ENCODE results near the gene WDPCP. TPM values are rescaled to one million over a fixed set of nuclear protein-coding genes. Genes with fewer than 3 reads are reported as not detected.

Gene WDPCP, protein sequence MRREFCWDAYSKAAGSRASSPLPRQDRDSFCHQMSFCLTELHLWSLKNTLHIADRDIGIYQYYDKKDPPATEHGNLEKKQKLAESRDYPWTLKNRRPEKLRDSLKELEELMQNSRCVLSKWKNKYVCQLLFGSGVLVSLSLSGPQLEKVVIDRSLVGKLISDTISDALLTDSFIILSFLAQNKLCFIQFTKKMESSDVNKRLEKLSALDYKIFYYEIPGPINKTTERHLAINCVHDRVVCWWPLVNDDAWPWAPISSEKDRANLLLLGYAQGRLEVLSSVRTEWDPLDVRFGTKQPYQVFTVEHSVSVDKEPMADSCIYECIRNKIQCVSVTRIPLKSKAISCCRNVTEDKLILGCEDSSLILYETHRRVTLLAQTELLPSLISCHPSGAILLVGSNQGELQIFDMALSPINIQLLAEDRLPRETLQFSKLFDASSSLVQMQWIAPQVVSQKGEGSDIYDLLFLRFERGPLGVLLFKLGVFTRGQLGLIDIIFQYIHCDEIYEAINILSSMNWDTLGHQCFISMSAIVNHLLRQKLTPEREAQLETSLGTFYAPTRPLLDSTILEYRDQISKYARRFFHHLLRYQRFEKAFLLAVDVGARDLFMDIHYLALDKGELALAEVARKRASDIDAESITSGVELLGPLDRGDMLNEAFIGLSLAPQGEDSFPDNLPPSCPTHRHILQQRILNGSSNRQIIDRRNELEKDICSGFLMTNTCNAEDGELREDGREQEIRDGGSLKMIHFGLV
- total RNA-seq (10 to 100 TPM in 3 of 5 donors, 1 to 10 TPM in 2; 8.5 to 19.0 (median 11.5) TPM), total RNA-seq (5.4 to 16.7 (median 12.3) reads per million in 29 experiments)
- total RNA-seq (2013), result 13.8 TPM

DNA sequence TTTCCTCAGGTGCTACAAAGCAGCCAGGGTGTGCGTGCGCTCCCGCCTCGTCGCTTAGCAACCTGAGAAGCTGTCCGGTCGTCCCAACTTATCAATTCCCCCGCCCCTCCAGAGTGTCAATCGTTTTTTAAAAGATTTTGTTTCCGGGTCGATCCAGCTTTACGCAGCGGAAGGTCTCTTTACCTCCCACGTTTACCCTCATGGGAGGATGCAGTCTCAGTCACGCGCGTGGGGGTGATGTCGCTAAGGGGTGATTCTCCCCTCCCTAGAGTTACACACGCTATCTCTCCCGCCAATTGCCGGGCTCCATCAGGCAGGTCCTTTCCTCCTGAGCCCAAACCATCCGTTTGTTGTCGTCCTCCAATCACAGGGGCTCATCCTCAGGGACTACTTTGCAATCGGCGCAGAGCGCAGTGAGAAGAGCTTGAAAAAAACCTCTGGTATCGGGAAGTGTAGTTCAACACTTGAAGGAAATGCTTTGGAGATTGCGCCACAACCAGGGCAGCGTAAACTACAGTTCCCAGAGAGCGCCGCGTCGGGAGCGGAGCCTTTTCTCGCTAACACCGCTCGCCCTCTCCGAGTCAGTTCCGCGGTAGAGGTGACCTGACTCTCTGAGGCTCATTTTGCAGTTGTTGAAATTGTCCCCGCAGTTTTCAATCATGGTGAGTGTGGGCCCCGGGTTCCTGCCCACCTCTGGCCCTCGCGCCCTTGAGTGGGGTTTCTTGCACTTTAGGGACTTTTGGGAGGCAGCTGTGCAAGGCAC lies at the start of gene WDPCP, which contains the start of gene MDH1:
TSS of gene WDPCP (minus strand) at position 93 of the 763 bp plus-strand sequence. CDS start 206 bp downstream, outside the sequence.
TSS of gene MDH1 (plus strand) at position 579 of the 763 bp plus-strand sequence. CDS start at position 660, 81 bp downstream.
- Mint-ChIP-seq H3K36me3 (no peaks in the 10 kb centered on the region), H3K9me3 (no peaks in the 10 kb centered on the region), H3K27ac (peak within 1 kb of the TSS; percentile 92 to 96), H3K4me1 (peaks cover 39 to 56% (median 48%) of the 10 kb centered on the region in 3 donors), H3K27me3 (no peaks in the 10 kb centered on the region), H3K4me3 (peak within 1 kb of the TSS; percentile 91 to 98 (median 94))
- 0% methylated on average over 30 of the region's 44 CpGs for WGBS (ENCODE audit: insufficient coverage)
- Histone ChIP-seq H3K27me3 (replicated peaks in 1 of 2; ENCODE audit: control insufficient read depth in 2 of 2, extremely low read depth in 1 of 2, insufficient read depth in 2 of 2, low read length in 1 of 2) (no peaks in the 10 kb centered on the region), H3K9me3 (no peaks in the 10 kb centered on the region), H3K36me3 (ENCODE audit: control insufficient read depth in 2 of 2, extremely low read depth in 1 of 2, insufficient read depth in 1 of 2, low read length in 1 of 2) (peaks cover 0 to 3% of the 10 kb centered on the region in 2 donors), H3K27ac (ENCODE audit: low read length) (peak within 1 kb of the TSS; percentile 86), H3K4me1 (ENCODE audit: control insufficient read depth in 1 of 2, extremely low read depth in 1 of 2, insufficient read depth in 2 of 2, low read length in 2 of 2) (peaks cover 11 to 13% of the 10 kb centered on the region in 2 experiments), H3K4me3 (ENCODE audit: control insufficient read depth in 1 of 2, extremely low read depth in 1 of 2, low read length in 1 of 2) (peak within 1 kb of the TSS; percentile 93 to 99)
- peak; percentile 85 to 89 (median 86) for ATAC-seq (replicated peaks in 1 of 4)
- POLR2A ChIA-PET, result interaction anchor here (0.5 to 1.5 kb wide), 6 partner anchors 9 to 1541 kb away, joined by 3 to 9 read pairs (median 4); partner anchors contain the start of gene RAB1A (in 1 of the 2)
- DNase-seq, result peak; percentile 83 to 98 (median 94)
- CTCF ChIA-PET, result interaction anchor here in 1 of 2 donors (0.6 to 1.3 kb wide), 5 partner anchors 252 to 1793 kb away, joined by 3 to 8 read pairs (median 3); partner anchors contain the start of gene UGP2

DNA sequence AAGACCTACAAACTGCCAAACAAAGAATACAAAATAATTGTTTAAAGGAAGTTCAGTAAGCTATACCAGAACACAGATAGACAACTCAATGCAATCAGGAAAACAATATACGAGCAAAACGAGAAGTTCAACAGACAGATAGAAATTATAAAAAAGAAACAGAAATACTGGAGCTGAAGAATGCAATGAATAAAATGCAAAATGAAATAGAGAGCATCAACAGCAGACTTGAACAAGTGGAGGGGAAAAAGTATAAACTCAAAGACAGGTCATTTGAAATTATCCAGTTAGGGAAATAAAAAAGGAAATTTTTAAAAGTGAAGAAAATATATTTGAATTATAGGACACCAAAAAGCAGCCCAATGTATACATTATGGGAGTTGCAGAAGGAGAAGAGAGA lies 44.1 kb upstream of the WDPCP start:
- ChIA-PET CTCF (no interaction called here), POLR2A (no interaction called here)
- Histone ChIP-seq H3K4me3 (ENCODE audit: control insufficient read depth in 1 of 2, extremely low read depth in 1 of 2, low read length in 1 of 2) (no peak overlapping the region), H3K9me3 (no peaks in the 10 kb centered on the region), H3K36me3 (ENCODE audit: control insufficient read depth in 2 of 2, extremely low read depth in 1 of 2, insufficient read depth in 1 of 2, low read length in 1 of 2) (no peaks in the 10 kb centered on the region), H3K27me3 (replicated peaks in 1 of 2; ENCODE audit: control insufficient read depth in 2 of 2, extremely low read depth in 1 of 2, insufficient read depth in 2 of 2, low read length in 1 of 2) (peaks cover 0 to 6% of the 10 kb centered on the region in 2 experiments), H3K4me1 (ENCODE audit: control insufficient read depth in 1 of 2, extremely low read depth in 1 of 2, insufficient read depth in 2 of 2, low read length in 2 of 2) (no peaks in the 10 kb centered on the region), H3K27ac (ENCODE audit: low read length) (no peak overlapping the region)
- ATAC-seq (replicated peaks in 1 of 4) (no peak), DNase-seq (no peak)
- Mint-ChIP-seq H3K27ac (no peak overlapping the region), H3K9me3 (peaks cover 14 to 48% (median 32%) of the 10 kb centered on the region in 3 donors), H3K27me3 (peaks cover 0 to 9% of the 10 kb centered on the region in 2 donors), H3K4me1 (no peaks in the 10 kb centered on the region), H3K4me3 (no peak overlapping the region), H3K36me3 (no peaks in the 10 kb centered on the region)
- WGBS (ENCODE audit: insufficient coverage), result no CpG with 5 or more reads among the region's 2 CpGs

DNA sequence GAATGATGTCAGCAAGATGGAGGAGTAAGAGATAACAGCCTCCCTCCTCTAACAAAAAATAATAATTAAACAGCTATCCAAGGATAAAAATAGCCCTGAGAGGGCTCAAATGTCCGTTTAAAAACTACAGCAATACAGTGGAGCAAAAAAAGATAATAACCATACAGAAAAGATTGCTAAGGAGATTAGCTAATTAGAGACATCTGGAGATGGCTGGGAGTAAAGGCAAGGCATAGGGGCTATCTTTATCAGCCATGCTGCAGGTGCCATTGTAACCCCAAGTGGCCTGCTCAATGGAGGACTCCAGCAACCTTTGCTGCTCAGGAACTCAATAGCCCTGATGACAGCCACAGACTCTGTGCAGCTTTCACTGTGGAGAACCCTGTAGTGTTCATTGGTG lies 43.2 kb upstream of the WDPCP start:
- ChIA-PET POLR2A (no interaction called here), CTCF (no interaction called here)
- no peaks in the 10 kb centered on the region for H3K36me3 Mint-ChIP-seq
- H3K27me3 ChIP-seq (replicated peaks in 1 of 2; ENCODE audit: control insufficient read depth in 2 of 2, extremely low read depth in 1 of 2, insufficient read depth in 2 of 2, low read length in 1 of 2), result peaks cover 0 to 8% of the 10 kb centered on the region in 2 experiments
- DNase-seq (no peak), ATAC-seq (replicated peaks in 1 of 4) (no peak)
- H3K9me3 Mint-ChIP-seq, result peaks cover 14 to 48% (median 32%) of the 10 kb centered on the region in 3 donors
- no peak overlapping the region for H3K27ac ChIP-seq (ENCODE audit: low read length)
- H3K36me3 ChIP-seq (ENCODE audit: control insufficient read depth in 2 of 2, extremely low read depth in 1 of 2, insufficient read depth in 1 of 2, low read length in 1 of 2), result no peaks in the 10 kb centered on the region
- H3K27me3 Mint-ChIP-seq, result peaks cover 0 to 13% of the 10 kb centered on the region in 2 donors
- no peak overlapping the region for H3K27ac Mint-ChIP-seq
- H3K9me3 ChIP-seq, result no peaks in the 10 kb centered on the region
- no peak overlapping the region for H3K4me3 ChIP-seq (ENCODE audit: control insufficient read depth in 1 of 2, extremely low read depth in 1 of 2, low read length in 1 of 2)
- H3K4me1 ChIP-seq (ENCODE audit: control insufficient read depth in 1 of 2, extremely low read depth in 1 of 2, insufficient read depth in 2 of 2, low read length in 2 of 2), result no peaks in the 10 kb centered on the region
- no peak overlapping the region for H3K4me3 Mint-ChIP-seq
- no CpG with 5 or more reads among the region's 1 CpG for WGBS (ENCODE audit: insufficient coverage)
- H3K4me1 Mint-ChIP-seq, result no peaks in the 10 kb centered on the region

DNA sequence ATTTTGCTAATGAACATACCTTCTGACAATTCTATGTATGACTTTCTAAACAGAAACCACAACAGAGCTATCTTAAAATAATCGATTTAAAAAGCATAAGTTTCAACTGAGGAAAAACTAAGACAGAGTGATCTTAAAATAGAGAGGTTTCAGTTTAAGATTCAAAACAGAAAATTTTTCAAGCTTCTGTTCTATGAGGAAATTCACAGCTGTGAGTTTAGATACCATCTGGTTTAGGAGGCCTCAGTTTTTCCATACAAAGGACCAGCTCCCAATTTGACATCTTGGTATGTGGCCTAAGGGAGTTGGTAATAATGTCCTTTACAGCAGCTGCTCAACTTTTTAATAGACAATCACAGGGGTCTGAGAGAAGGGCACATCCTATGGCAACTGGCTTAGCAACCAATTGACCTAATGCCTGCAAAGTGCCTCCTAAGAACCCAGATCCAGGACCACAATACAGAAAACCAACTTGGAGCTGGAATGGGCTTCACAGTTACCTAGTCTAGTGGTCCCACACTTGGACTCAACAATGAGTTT lies 40.2 kb upstream of the WDPCP start:
- POLR2A ChIA-PET, result no interaction called here
- H3K27me3 ChIP-seq (replicated peaks in 1 of 2; ENCODE audit: control insufficient read depth in 2 of 2, extremely low read depth in 1 of 2, insufficient read depth in 2 of 2, low read length in 1 of 2), result peaks cover 0 to 8% of the 10 kb centered on the region in 2 experiments
- Mint-ChIP-seq H3K4me1 (peaks cover 0 to 2% (median 0%) of the 10 kb centered on the region in 3 donors), H3K4me3 (no peak overlapping the region), H3K27ac (no peak overlapping the region), H3K27me3 (peaks cover 4 to 22% of the 10 kb centered on the region in 2 donors), H3K9me3 (peaks cover 12 to 26% (median 19%) of the 10 kb centered on the region in 3 donors), H3K36me3 (no peaks in the 10 kb centered on the region)
- DNase-seq (no peak), ATAC-seq (replicated peaks in 1 of 4) (no peak)
- no peaks in the 10 kb centered on the region for H3K4me1 ChIP-seq (ENCODE audit: control insufficient read depth in 1 of 2, extremely low read depth in 1 of 2, insufficient read depth in 2 of 2, low read length in 2 of 2)
- H3K9me3 ChIP-seq, result no peaks in the 10 kb centered on the region
- no CpG with 5 or more reads among the region's 1 CpG for WGBS (ENCODE audit: insufficient coverage)
- CTCF ChIA-PET, result interaction anchor here in 1 of 2 donors (0.7 kb wide), 1 partner anchor 65 kb away, joined by 3 read pairs; no protein-coding TSS in a partner anchor
- H3K27ac ChIP-seq (ENCODE audit: low read length), result no peak overlapping the region
- no peak overlapping the region for H3K4me3 ChIP-seq (ENCODE audit: control insufficient read depth in 1 of 2, extremely low read depth in 1 of 2, low read length in 1 of 2)
- H3K36me3 ChIP-seq (ENCODE audit: control insufficient read depth in 2 of 2, extremely low read depth in 1 of 2, insufficient read depth in 1 of 2, low read length in 1 of 2), result no peaks in the 10 kb centered on the region

GRCh38 chr2:63627866-63628265 lies 39.6 kb upstream of the WDPCP start:
- no peaks in the 10 kb centered on the region for H3K9me3 ChIP-seq
- WGBS (ENCODE audit: insufficient coverage), result 95% methylated on average over 7 of the region's 15 CpGs
- peaks cover 8 to 24% of the 10 kb centered on the region in 2 donors for H3K27me3 Mint-ChIP-seq
- H3K4me3 ChIP-seq (ENCODE audit: control insufficient read depth in 1 of 2, extremely low read depth in 1 of 2, low read length in 1 of 2), result no peak overlapping the region
- DNase-seq, result no peak
- H3K36me3 Mint-ChIP-seq, result no peaks in the 10 kb centered on the region
- H3K4me1 Mint-ChIP-seq, result peaks cover 0 to 2% (median 0%) of the 10 kb centered on the region in 3 donors
- no peaks in the 10 kb centered on the region for H3K36me3 ChIP-seq (ENCODE audit: control insufficient read depth in 2 of 2, extremely low read depth in 1 of 2, insufficient read depth in 1 of 2, low read length in 1 of 2)
- H3K9me3 Mint-ChIP-seq, result peaks cover 10 to 20% (median 14%) of the 10 kb centered on the region in 3 donors
- peaks cover 0 to 8% of the 10 kb centered on the region in 2 experiments for H3K27me3 ChIP-seq (replicated peaks in 1 of 2; ENCODE audit: control insufficient read depth in 2 of 2, extremely low read depth in 1 of 2, insufficient read depth in 2 of 2, low read length in 1 of 2)
- no peak overlapping the region for H3K27ac Mint-ChIP-seq
- ChIA-PET CTCF (no interaction called here), POLR2A (no interaction called here)
- H3K27ac ChIP-seq (ENCODE audit: low read length), result no peak overlapping the region
- H3K4me1 ChIP-seq (ENCODE audit: control insufficient read depth in 1 of 2, extremely low read depth in 1 of 2, insufficient read depth in 2 of 2, low read length in 2 of 2), result no peaks in the 10 kb centered on the region
- ATAC-seq (replicated peaks in 1 of 4), result no peak
- H3K4me3 Mint-ChIP-seq, result no peak overlapping the region

All from T-cell (primary cell).